HEK293T (cell line): ENCODE results near the gene LACC1.

ENCODE experiments used
- FOXM1 ChIP-seq: fragments of 450-650 bp; IDR thresholded peaks from 2 replicates; pipeline ENCODE4 v1.6.1; 2017; ENCODE audit warnings: mild to moderate bottlenecking, borderline replicate concordance
- NFRKB ChIP-seq: fragments of 450-650 bp; IDR thresholded peaks from 2 replicates; pipeline ENCODE4 v1.6.1; 2016; ENCODE audit warnings: mild to moderate bottlenecking, moderate library complexity
- SP1 ChIP-seq: fragments of 450-650 bp; IDR thresholded peaks from 2 replicates; pipeline ENCODE4 v1.6.1; 2017
- SUZ12 ChIP-seq: fragments of 450-650 bp; IDR thresholded peaks from 2 replicates; pipeline ENCODE4 v1.6.1; 2016; ENCODE audit warnings: mild to moderate bottlenecking

DNA sequence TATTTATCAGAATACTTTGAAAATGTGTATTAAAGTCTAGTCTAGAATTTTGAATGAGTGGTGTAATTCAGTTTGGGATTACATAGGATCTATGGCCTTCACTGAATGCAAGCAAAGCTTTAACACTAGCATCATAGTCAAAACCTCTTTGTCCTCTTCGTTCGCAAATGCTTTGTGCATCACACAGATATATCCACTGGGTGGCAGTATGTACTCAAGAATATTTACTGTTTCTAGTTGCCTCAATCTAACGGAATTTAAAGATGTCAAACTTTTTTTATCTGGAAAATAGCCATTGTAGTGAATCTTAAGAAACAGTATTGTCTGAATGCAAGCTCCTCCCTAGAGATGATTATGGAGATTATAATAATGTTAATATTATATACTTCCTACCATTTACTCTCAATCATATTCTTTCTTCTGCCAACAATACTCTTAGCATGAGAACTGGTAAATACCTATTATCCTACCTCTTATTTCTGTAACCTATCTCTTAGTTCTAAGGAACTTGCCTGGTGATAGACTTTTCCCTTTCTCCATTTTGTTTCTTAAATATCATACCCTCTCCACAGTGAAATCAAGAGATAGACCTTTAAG is 25.8 kb downstream of the LACC1 start:
- TF ChIP-seq NFRKB (no peak), SUZ12 (no peak), SP1 (no peak), FOXM1 (no peak)
